H7 (cell line): ENCODE results near the gene ZNF658. TPM values are rescaled to one million over a fixed set of nuclear protein-coding genes. Genes with fewer than 3 reads are reported as not detected.
"Not testable (repeated sequence)": the region's sequence is repeated elsewhere in the genome, so short reads cannot be mapped to it uniquely, and the experiment has no call there.

ENCODE experiments used
- DNase-seq: peaks from one replicate; pipeline ENCODE4 v3.0.0; 2012
- H3K27me3 ChIP-seq: 2 replicates; pipeline ENCODE4 v1.6.0; 2011; ENCODE audit warnings: mild to moderate bottlenecking, low read length; ENCODE audit not compliant: control insufficient read depth, insufficient read depth
- H3K36me3 ChIP-seq: replicated peaks from 2 replicates; pipeline ENCODE4 v1.5.1; 2011; ENCODE audit warnings: low read length; ENCODE audit not compliant: control insufficient read depth, insufficient read depth
- H3K4me3 ChIP-seq: 2 replicates; pipeline ENCODE4 v1.5.1; 2011; ENCODE audit warnings: low read depth, mild to moderate bottlenecking, control low read depth, low read length, moderate library complexity; ENCODE audit not compliant: insufficient read depth
- total RNA-seq: library from RNA; depleted of rRNA; stranded (reverse); fragments of >200 nt; shearing (Covaris generic); gene quantifications from 2 replicates; pipeline ENCODE4 v1.2.3, GENCODE V29; 2014; rRNA removed

Gene ZNF658
- total RNA-seq, 1 experiment from 2014 or later = 1.9 TPM

- not testable (repeated sequence) for DNase-seq, H3K36me3 ChIP-seq, H3K4me3 ChIP-seq, H3K27me3 ChIP-seq
Observed at GRCh38 chr9:66952576-66952975, 52.1 kb downstream of the ZNF658 start.

Other genes starting within 250 kb of the ZNF658 start
- 0.22 TPM in 1 of 2 replicates, not detected in the other for gene SPATA31A3, start 91.8 kb downstream of the ZNF658 start, total RNA-seq